Gastrocnemius medialis (tissue), 4 donors: ENCODE results near the gene ZDHHC3.

ENCODE experiments used
- POLR2A ChIP-seq, 2 donors: fragments of 450-650 bp; IDR thresholded peaks; one replicate each; pipeline ENCODE4 v1.6.1; 2017; ENCODE audit warnings: antibody characterized with exemption in 2 of 2, mild to moderate bottlenecking in 2 of 2, moderate library complexity in 2 of 2
- TF ChIP-seq, protein P1 (sequence below), 5 experiments: fragments of 450-650 bp in 3 of 5; fragments of 200-600 bp in 2 of 5; sonication (generic) in 2 of 5; IDR thresholded peaks in 4 of 5; conservative IDR thresholded peaks in 1 of 5; 1 replicate in 4 of 5; 2 replicates in 1 of 5; pipeline ENCODE4 v1.5.1; 2016 to 2019; ENCODE audit warnings: antibody characterized with exemption in 5 of 5, mild to moderate bottlenecking in 3 of 5, moderate library complexity in 3 of 5

DNA sequence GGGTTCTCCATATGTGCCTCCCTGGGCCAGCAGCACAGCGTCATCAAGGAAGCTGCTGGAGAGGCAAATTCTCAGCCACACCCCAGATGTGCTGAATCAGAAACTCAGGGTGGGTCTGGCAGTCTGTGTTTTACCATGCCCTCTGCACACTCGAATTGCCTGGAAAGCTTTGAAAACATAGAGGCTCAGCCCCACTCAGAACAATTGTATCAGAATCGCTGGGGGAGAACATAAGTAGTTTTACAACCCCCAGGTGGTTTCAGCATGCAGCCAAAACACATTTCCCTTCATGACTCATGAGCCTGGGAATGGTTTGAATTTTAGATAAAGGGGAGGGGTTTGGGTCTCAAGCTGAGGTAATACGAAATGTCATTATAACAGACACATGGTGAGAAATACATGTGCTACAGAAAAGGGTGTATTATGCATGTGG lies 92.0 kb downstream of the ZDHHC3 start:
- TF ChIP-seq POLR2A (IDR thresholded peaks at IDR 0.05), result no peak
- TF ChIP-seq, protein P1, sequence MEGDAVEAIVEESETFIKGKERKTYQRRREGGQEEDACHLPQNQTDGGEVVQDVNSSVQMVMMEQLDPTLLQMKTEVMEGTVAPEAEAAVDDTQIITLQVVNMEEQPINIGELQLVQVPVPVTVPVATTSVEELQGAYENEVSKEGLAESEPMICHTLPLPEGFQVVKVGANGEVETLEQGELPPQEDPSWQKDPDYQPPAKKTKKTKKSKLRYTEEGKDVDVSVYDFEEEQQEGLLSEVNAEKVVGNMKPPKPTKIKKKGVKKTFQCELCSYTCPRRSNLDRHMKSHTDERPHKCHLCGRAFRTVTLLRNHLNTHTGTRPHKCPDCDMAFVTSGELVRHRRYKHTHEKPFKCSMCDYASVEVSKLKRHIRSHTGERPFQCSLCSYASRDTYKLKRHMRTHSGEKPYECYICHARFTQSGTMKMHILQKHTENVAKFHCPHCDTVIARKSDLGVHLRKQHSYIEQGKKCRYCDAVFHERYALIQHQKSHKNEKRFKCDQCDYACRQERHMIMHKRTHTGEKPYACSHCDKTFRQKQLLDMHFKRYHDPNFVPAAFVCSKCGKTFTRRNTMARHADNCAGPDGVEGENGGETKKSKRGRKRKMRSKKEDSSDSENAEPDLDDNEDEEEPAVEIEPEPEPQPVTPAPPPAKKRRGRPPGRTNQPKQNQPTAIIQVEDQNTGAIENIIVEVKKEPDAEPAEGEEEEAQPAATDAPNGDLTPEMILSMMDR (IDR thresholded peaks at IDR 0.05 in 4 of 5, conservative IDR thresholded peaks at IDR 0.05 in 1 of 5), result no peak
